ENCODE measurements around the gene UBE3C. TPM values are rescaled to one million over a fixed set of nuclear protein-coding genes. Genes with fewer than 3 reads are reported as not detected.
"Not testable (repeated sequence)": the region's sequence is repeated elsewhere in the genome, so short reads cannot be mapped to it uniquely, and the experiment has no call there.

The UBE3C gene
- total RNA-seq, 1 experiment from 2014 or later, result 81.1 TPM

DNA sequence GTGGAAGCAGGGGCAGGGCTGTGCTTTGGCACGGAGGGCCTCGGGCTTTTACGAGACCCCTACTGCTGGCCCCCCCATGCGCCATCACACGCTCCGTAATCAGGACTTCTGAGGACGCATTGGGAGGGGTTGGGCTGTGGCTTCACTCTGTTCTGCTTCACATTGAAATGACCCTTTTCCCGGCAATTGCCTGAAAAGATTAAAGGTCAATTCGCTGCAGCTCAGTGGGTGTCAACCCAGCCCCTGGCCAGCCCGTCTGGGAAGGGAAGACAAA lies 41.7 kb upstream of the UBE3C start:
- CTCF ChIA-PET, result no interaction called here
- Mint-ChIP-seq H3K27ac (ENCODE audit: unreplicated experiment) (no peak overlapping the region), H3K4me1 (ENCODE audit: low read depth, unreplicated experiment) (no peaks in the 10 kb centered on the region), H3K4me3 (ENCODE audit: low read depth, unreplicated experiment) (no peak overlapping the region), H3K27me3 (ENCODE audit: unreplicated experiment) (peaks cover 34% of the 10 kb centered on the region), H3K9me3 (ENCODE audit: low read depth, unreplicated experiment) (peaks cover 2% of the 10 kb centered on the region), H3K36me3 (ENCODE audit: insufficient read depth, unreplicated experiment) (no peaks in the 10 kb centered on the region)
- intact Hi-C loops (cut with micrococcal nuclease; ENCODE audit: unreplicated experiment), result no loop called here
- TF ChIP-seq, protein P1, sequence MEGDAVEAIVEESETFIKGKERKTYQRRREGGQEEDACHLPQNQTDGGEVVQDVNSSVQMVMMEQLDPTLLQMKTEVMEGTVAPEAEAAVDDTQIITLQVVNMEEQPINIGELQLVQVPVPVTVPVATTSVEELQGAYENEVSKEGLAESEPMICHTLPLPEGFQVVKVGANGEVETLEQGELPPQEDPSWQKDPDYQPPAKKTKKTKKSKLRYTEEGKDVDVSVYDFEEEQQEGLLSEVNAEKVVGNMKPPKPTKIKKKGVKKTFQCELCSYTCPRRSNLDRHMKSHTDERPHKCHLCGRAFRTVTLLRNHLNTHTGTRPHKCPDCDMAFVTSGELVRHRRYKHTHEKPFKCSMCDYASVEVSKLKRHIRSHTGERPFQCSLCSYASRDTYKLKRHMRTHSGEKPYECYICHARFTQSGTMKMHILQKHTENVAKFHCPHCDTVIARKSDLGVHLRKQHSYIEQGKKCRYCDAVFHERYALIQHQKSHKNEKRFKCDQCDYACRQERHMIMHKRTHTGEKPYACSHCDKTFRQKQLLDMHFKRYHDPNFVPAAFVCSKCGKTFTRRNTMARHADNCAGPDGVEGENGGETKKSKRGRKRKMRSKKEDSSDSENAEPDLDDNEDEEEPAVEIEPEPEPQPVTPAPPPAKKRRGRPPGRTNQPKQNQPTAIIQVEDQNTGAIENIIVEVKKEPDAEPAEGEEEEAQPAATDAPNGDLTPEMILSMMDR (IDR thresholded peaks at IDR 0.05; ENCODE audit: unreplicated experiment), result no peak
- DNase-seq, result no peak
- BruUV-seq (replicated peaks), result no TSS peak

DNA sequence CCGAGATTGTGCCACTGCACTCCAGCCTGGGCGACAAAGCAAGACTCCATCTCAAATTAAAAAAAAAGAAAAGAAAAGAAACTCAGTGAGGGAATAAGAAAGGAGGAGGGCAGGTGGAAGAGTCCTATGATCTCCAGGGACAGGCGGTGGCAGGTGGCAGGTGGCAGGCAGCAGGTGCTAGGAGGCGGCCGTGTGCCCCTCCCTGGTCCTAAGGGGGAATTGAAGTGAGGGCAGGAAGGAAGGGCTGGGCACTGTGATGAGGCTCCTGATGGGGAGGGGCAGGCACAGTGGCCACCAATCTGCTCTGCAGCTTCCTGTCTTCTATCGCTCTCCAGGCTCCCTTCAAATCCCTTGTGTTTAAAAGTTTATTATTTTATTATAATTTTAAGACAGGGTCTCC lies 41.2 kb upstream of the UBE3C start:
- intact Hi-C loops (cut with micrococcal nuclease; ENCODE audit: unreplicated experiment), result no loop called here

DNA sequence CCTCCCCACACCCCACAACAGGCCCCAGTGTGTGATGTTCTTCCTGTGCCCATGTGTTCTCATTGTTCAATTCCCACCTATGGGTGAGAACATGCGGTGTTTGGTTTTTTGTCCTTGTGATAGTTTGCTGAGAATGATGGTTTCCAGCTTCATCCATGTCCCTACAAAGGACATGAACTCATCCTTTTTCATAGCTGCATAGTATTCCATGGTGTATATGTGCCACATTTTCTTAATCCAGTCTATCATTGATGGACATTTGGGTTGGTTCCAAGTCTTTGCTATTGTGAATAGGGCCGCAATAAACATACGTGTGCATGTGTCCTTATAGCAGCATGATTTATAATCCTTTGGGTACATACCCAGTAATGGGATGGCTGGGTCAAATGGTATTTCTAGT lies 38.7 kb upstream of the UBE3C start:
- H3K4me1 Mint-ChIP-seq (ENCODE audit: low read depth, unreplicated experiment); H3K36me3 Mint-ChIP-seq (ENCODE audit: insufficient read depth, unreplicated experiment); CTCF ChIA-PET; H3K27ac Mint-ChIP-seq (ENCODE audit: unreplicated experiment); intact Hi-C loops (cut with micrococcal nuclease; ENCODE audit: unreplicated experiment); BruUV-seq (replicated peaks); H3K9me3 Mint-ChIP-seq (ENCODE audit: low read depth, unreplicated experiment); DNase-seq; H3K4me3 Mint-ChIP-seq (ENCODE audit: low read depth, unreplicated experiment): not testable (repeated sequence)
- peaks cover 53% of the 10 kb centered on the region for H3K27me3 Mint-ChIP-seq (ENCODE audit: unreplicated experiment)

More for the DNA sequence above, 41.2 kb upstream of the UBE3C start:
- peaks cover 34% of the 10 kb centered on the region for H3K27me3 Mint-ChIP-seq (ENCODE audit: unreplicated experiment)
- H3K4me3 Mint-ChIP-seq (ENCODE audit: low read depth, unreplicated experiment), result no peak overlapping the region
- no peaks in the 10 kb centered on the region for H3K4me1 Mint-ChIP-seq (ENCODE audit: low read depth, unreplicated experiment)
- CTCF ChIA-PET, result no interaction called here
- H3K9me3 Mint-ChIP-seq (ENCODE audit: low read depth, unreplicated experiment), result peaks cover 2% of the 10 kb centered on the region
- BruUV-seq (replicated peaks), result no TSS peak
- H3K36me3 Mint-ChIP-seq (ENCODE audit: insufficient read depth, unreplicated experiment), result no peaks in the 10 kb centered on the region
- TF ChIP-seq, protein P1 (IDR thresholded peaks at IDR 0.05; ENCODE audit: unreplicated experiment), result no peak
- DNase-seq, result no peak
- H3K27ac Mint-ChIP-seq (ENCODE audit: unreplicated experiment), result no peak overlapping the region

DNA sequence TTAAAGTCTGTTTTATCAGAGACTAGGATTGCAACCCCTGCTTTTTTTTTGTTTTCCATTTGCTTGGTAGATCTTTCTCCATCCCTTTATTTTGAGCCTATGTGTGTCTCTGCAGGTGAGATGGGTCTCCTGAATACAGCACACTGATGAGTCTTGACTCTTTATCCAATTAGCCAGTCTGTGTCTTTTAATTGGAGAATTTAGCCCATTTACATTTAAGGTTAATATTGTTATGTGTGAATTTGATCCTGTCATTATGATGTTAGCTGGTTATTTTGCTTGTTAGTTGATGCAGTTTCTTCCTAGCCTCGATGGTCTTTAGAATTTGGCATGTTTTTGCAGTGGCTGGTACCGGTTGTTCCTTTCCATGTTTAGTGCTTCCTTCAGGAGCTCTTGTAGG lies 35.1 kb upstream of the UBE3C start:
- H3K27ac Mint-ChIP-seq (ENCODE audit: unreplicated experiment); CTCF ChIA-PET; H3K9me3 Mint-ChIP-seq (ENCODE audit: low read depth, unreplicated experiment): not testable (repeated sequence)

DNA sequence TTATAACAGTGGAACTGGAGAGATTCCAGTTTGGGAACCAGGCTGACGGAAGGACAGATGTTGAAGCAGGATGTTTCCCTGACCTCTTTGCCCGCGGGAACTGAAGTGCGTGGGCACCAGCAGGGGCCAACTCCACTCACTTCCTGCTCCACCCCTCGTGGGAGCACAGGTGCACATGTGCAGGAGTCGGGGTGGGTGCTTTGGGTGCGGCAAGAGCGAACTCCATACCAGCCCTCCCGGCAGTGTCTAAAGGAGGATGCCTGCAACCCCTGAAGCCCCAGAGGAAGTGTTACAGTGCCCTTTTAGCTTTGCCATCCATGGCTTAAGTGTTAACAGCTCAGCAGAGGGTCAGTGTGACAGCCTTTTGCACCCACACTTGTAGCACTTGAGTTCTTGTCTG lies 27.4 kb upstream of the UBE3C start:
- CTCF ChIA-PET, result no interaction called here
- peaks cover 11% of the 10 kb centered on the region for H3K4me1 Mint-ChIP-seq (ENCODE audit: low read depth, unreplicated experiment)
- TF ChIP-seq, protein P1 (IDR thresholded peaks at IDR 0.05; ENCODE audit: unreplicated experiment), result no peak
- DNase-seq, result no peak
- no peaks in the 10 kb centered on the region for H3K36me3 Mint-ChIP-seq (ENCODE audit: insufficient read depth, unreplicated experiment)
- no peak overlapping the region for H3K27ac Mint-ChIP-seq (ENCODE audit: unreplicated experiment)
- peaks cover 85% of the 10 kb centered on the region for H3K27me3 Mint-ChIP-seq (ENCODE audit: unreplicated experiment)
- BruUV-seq (replicated peaks), result no TSS peak
- peaks cover 5% of the 10 kb centered on the region for H3K9me3 Mint-ChIP-seq (ENCODE audit: low read depth, unreplicated experiment)
- no peak overlapping the region for H3K4me3 Mint-ChIP-seq (ENCODE audit: low read depth, unreplicated experiment)
- intact Hi-C loops (cut with micrococcal nuclease; ENCODE audit: unreplicated experiment), result no loop called here

More for the DNA sequence above, 35.1 kb upstream of the UBE3C start:
- intact Hi-C loops (cut with micrococcal nuclease; ENCODE audit: unreplicated experiment); H3K4me1 Mint-ChIP-seq (ENCODE audit: low read depth, unreplicated experiment); BruUV-seq (replicated peaks); H3K4me3 Mint-ChIP-seq (ENCODE audit: low read depth, unreplicated experiment); H3K36me3 Mint-ChIP-seq (ENCODE audit: insufficient read depth, unreplicated experiment); DNase-seq: not testable (repeated sequence)
- peaks cover 68% of the 10 kb centered on the region for H3K27me3 Mint-ChIP-seq (ENCODE audit: unreplicated experiment)
